Measurements from ENCODE around the gene CHST11.
"Not testable (repeated sequence)": the region's sequence is repeated elsewhere in the genome, so short reads cannot be mapped to it uniquely, and the experiment has no call there.

The CHST11 gene

GRCh38 chr12:104506676-104507401, 50.1 kb downstream of the CHST11 start:
- no peak for DNase-seq

- DNase-seq: no peak
These were observed 50.9 kb downstream of the CHST11 start for GRCh38 chr12:104507672-104508071.

- DNase-seq: no peak
These were observed 52.2 kb downstream of the CHST11 start for GRCh38 chr12:104508752-104509446.

- DNase-seq: no peak
These were observed 53.6 kb downstream of the CHST11 start for GRCh38 chr12:104510145-104510872.

GRCh38 chr12:104510873-104511440, 54.2 kb downstream of the CHST11 start:
- no peak for DNase-seq

- no peak for DNase-seq
These were observed 56.9 kb downstream of the CHST11 start for GRCh38 chr12:104513681-104514080.

GRCh38 chr12:104514092-104514810, 57.5 kb downstream of the CHST11 start:
- DNase-seq: no peak

- no peak for DNase-seq
These were observed 59.2 kb downstream of the CHST11 start for GRCh38 chr12:104515899-104516298.

- DNase-seq: no peak
These were observed 60.1 kb downstream of the CHST11 start for GRCh38 chr12:104516821-104517220.

- DNase-seq: no peak
These were observed 61.1 kb downstream of the CHST11 start for GRCh38 chr12:104517880-104518279.

GRCh38 chr12:104519190-104520019, 62.7 kb downstream of the CHST11 start:
- DNase-seq: peak in 1 of 2 donors; percentile 81

- no peak for DNase-seq
These were observed 63.6 kb downstream of the CHST11 start for GRCh38 chr12:104520242-104520900.

GRCh38 chr12:104521731-104522130, 65.0 kb downstream of the CHST11 start:
- no peak for DNase-seq

- peak in 1 of 2 donors; percentile 8 for DNase-seq
These were observed 66.4 kb downstream of the CHST11 start for GRCh38 chr12:104522985-104523722.

- DNase-seq: no peak
These were observed 67.5 kb downstream of the CHST11 start for GRCh38 chr12:104524034-104524832.

GRCh38 chr12:104526320-104526719, 69.6 kb downstream of the CHST11 start:
- no peak for DNase-seq

- DNase-seq: no peak
These were observed 70.0 kb downstream of the CHST11 start for GRCh38 chr12:104526751-104527150.

- DNase-seq: not testable (repeated sequence)
These were observed 70.9 kb downstream of the CHST11 start for GRCh38 chr12:104527653-104528052.

GRCh38 chr12:104529130-104529874, 72.6 kb downstream of the CHST11 start:
- DNase-seq: no peak
